MM.1S (cell line): ENCODE measurements around the gene SYK.

Source experiments
- EZH2 ChIP-seq: fragments of 300-600 bp; sonication (generic); optimal IDR thresholded peaks from 2 replicates; pipeline ENCODE3; 2017; ENCODE audit warnings: low read depth, mild to moderate bottlenecking, antibody characterized with exemption, low read length, mixed read lengths
- EZH2phosphoT487 ChIP-seq: fragments of 300-600 bp; sonication (generic); IDR thresholded peaks from 2 replicates; pipeline ENCODE4 v1.6.1; 2018; ENCODE audit warnings: antibody characterized with exemption, low read length
- TF ChIP-seq, protein P1 (sequence below): fragments of 300-600 bp; sonication (generic); IDR thresholded peaks from 2 replicates; pipeline ENCODE4 v1.5.1; 2016; ENCODE audit warnings: antibody characterized with exemption, low read length, mixed read lengths

DNA sequence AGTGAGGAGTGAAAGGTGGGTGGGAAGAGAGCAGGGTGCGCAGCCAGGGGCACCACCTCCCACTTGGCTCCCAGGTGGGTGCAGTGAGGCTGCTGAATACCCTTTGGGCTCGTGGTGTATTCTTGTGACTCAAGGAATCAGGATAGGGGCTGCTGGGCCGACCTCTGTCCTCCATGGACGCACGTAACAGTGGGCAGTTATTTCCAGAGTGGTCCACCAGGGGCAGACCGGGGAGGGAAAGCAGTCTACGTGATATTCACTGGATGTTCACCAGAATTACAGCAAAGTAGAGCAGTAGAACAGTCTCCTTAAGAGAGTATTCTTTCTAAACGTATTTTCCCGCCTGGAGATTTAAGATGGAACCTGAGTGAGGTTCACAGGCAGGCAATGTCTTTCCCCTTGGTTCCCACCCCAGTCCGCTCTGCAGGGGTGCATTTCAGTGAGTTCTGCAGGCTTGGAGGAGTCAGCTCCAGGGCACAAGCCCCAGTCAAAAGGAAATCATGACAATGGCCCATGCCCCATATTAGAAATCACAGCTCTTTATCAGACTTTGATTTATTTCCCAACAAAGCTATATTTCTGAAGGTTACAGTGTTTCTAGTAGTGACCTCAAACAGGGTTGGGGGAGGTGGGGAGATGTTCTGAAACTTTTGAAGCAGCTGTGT is 88.7 kb downstream of the SYK start:
- TF ChIP-seq, protein P1, sequence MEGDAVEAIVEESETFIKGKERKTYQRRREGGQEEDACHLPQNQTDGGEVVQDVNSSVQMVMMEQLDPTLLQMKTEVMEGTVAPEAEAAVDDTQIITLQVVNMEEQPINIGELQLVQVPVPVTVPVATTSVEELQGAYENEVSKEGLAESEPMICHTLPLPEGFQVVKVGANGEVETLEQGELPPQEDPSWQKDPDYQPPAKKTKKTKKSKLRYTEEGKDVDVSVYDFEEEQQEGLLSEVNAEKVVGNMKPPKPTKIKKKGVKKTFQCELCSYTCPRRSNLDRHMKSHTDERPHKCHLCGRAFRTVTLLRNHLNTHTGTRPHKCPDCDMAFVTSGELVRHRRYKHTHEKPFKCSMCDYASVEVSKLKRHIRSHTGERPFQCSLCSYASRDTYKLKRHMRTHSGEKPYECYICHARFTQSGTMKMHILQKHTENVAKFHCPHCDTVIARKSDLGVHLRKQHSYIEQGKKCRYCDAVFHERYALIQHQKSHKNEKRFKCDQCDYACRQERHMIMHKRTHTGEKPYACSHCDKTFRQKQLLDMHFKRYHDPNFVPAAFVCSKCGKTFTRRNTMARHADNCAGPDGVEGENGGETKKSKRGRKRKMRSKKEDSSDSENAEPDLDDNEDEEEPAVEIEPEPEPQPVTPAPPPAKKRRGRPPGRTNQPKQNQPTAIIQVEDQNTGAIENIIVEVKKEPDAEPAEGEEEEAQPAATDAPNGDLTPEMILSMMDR: no peak
- TF ChIP-seq EZH2 (no peak), EZH2phosphoT487 (no peak)
